GM23338 (cell line): Measurements from ENCODE around the gene OXER1. TPM values are rescaled to one million over a fixed set of nuclear protein-coding genes. Genes with fewer than 3 reads are reported as not detected.

Experiments used
- ATAC-seq: fragments of 200-7000 bp; cut with Tn5 transposase; 3 replicates; pipeline ENCODE4 v1.9.1; 2020
- DNase-seq: peaks from one replicate; pipeline ENCODE4 v3.0.0-alpha.2; 2015; ENCODE audit warnings: low spot score
- H2AFZ ChIP-seq: fragments of 200-600 bp; sonication (generic); 2 replicates; pipeline ENCODE4 v1.8.0; 2016; ENCODE audit warnings: antibody characterized with exemption, mild to moderate bottlenecking, moderate library complexity
- H3F3A ChIP-seq: fragments of 200-600 bp; sonication (generic); replicated peaks from 2 replicates; pipeline ENCODE4 v1.8.0; 2017; ENCODE audit warnings: antibody characterized with exemption, mixed run types, low read depth
- H3K27ac ChIP-seq: fragments of 200-600 bp; sonication (generic); 2 replicates; pipeline ENCODE4 v1.6.1; 2016; ENCODE audit warnings: low read depth
- H3K27me3 ChIP-seq: fragments of 200-600 bp; sonication (generic); 2 replicates; pipeline ENCODE4 v1.8.0; 2016; ENCODE audit warnings: mild to moderate bottlenecking, mixed run types, moderate library complexity; ENCODE audit not compliant: insufficient read depth
- H3K36me3 ChIP-seq: fragments of 200-600 bp; sonication (generic); 2 replicates; pipeline ENCODE4 v1.8.0; 2016; ENCODE audit warnings: mild to moderate bottlenecking; ENCODE audit not compliant: insufficient read depth
- H3K4me1 ChIP-seq: fragments of 200-600 bp; sonication (generic); 2 replicates; pipeline ENCODE4 v1.8.0; 2016; ENCODE audit warnings: mild to moderate bottlenecking, moderate library complexity; ENCODE audit not compliant: insufficient read depth
- H3K4me2 ChIP-seq: fragments of 200-600 bp; sonication (generic); 2 replicates; pipeline ENCODE4 v1.7.1; 2017; ENCODE audit warnings: mixed run types
- H3K4me3 ChIP-seq: fragments of 200-600 bp; sonication (generic); 2 replicates; pipeline ENCODE4 v1.6.1; 2016; ENCODE audit warnings: mixed run types
- H3K79me2 ChIP-seq: fragments of 200-600 bp; sonication (generic); replicated peaks from 2 replicates; pipeline ENCODE4 v1.8.0; 2017; ENCODE audit warnings: mild to moderate bottlenecking; ENCODE audit not compliant: insufficient read depth
- H3K9me2 ChIP-seq: fragments of 200-600 bp; sonication (generic); 2 replicates; pipeline ENCODE4 v1.8.0; 2017; ENCODE audit not compliant: insufficient read depth
- H4K20me1 ChIP-seq: fragments of 200-600 bp; sonication (generic); replicated peaks from 2 replicates; pipeline ENCODE4 v1.8.0; 2017; ENCODE audit warnings: mild to moderate bottlenecking; ENCODE audit not compliant: insufficient read depth
- H3K27ac Mint-ChIP-seq: 2 replicates; pipeline ENCODE4 v1.8.0; 2020; ENCODE audit warnings: inconsistent platforms, mild to moderate bottlenecking, moderate library complexity, mixed read lengths
- H3K27me3 Mint-ChIP-seq: 3 replicates; pipeline ENCODE4 v1.8.0; 2022; ENCODE audit warnings: low read depth, mild to moderate bottlenecking, moderate library complexity, mixed read lengths, inconsistent platforms; ENCODE audit not compliant: insufficient read depth, poor library complexity
- H3K36me3 Mint-ChIP-seq: 3 replicates; pipeline ENCODE4 v1.8.0; 2021; ENCODE audit warnings: low read depth, mild to moderate bottlenecking, inconsistent platforms, moderate library complexity, mixed read lengths
- H3K4me1 Mint-ChIP-seq: 3 replicates; pipeline ENCODE4 v1.8.0; 2020; ENCODE audit warnings: mild to moderate bottlenecking, inconsistent platforms, mixed read lengths
- H3K4me3 Mint-ChIP-seq: 3 replicates; pipeline ENCODE4 v1.8.0; 2021; ENCODE audit warnings: moderate library complexity, mild to moderate bottlenecking, inconsistent platforms, mixed read lengths
- H3K9me3 Mint-ChIP-seq: 3 replicates; pipeline ENCODE4 v1.8.0; 2020; ENCODE audit warnings: moderate library complexity, mild to moderate bottlenecking, inconsistent platforms, mixed read lengths
- CTCF ChIP-seq, 2 experiments: fragments of 200-600 bp in 1 of 2; sonication (generic) in 1 of 2; conservative IDR thresholded peaks; 2 replicates each; pipeline versions ENCODE4 v1.5.1 to v1.6.1; 2016 to 2017; ENCODE audit warnings: antibody characterized with exemption in 2 of 2, low read depth in 2 of 2, mild to moderate bottlenecking in 2 of 2, moderate library complexity in 1 of 2
- ETS1 ChIP-seq: IDR thresholded peaks from 2 replicates; pipeline ENCODE4 v1.6.1; 2016; ENCODE audit warnings: antibody characterized with exemption
- EZH2 ChIP-seq: fragments of 200-600 bp; sonication (generic); IDR thresholded peaks from one replicate; pipeline ENCODE4 v1.8.0; 2017; ENCODE audit warnings: antibody characterized with exemption, mild to moderate bottlenecking, low read depth; ENCODE audit not compliant: unreplicated experiment
- EZH2phosphoT487 ChIP-seq: fragments of 200-600 bp; sonication (generic); IDR thresholded peaks from one replicate; pipeline ENCODE4 v1.8.1; 2018; ENCODE audit warnings: antibody characterized with exemption; ENCODE audit not compliant: unreplicated experiment
- NANOG ChIP-seq: IDR thresholded peaks from 2 replicates; pipeline ENCODE4 v1.6.1; 2016; ENCODE audit warnings: antibody characterized with exemption, borderline replicate concordance
- POLR2AphosphoS5 ChIP-seq: IDR thresholded peaks from 2 replicates; pipeline ENCODE4 v1.6.1; 2016; ENCODE audit warnings: antibody characterized with exemption, low read depth
- ZNF114 ChIP-seq: fragments of 250-450 bp; sonication (Bioruptor Pico); IDR thresholded peaks from 2 replicates; pipeline ENCODE4 v1.5.0; 2020; ENCODE audit warnings: mild to moderate bottlenecking, moderate library complexity
- ZNF331 ChIP-seq: fragments of 250-450 bp; sonication (Bioruptor Pico); IDR thresholded peaks from 2 replicates; pipeline ENCODE4 v1.5.0; 2020; ENCODE audit warnings: low read depth, mild to moderate bottlenecking, moderate library complexity
- ZNF462 ChIP-seq: fragments of 250-450 bp; sonication (Bioruptor Pico); IDR thresholded peaks from 2 replicates; pipeline ENCODE4 v1.5.0; 2020; ENCODE audit warnings: mild to moderate bottlenecking, moderate library complexity
- polyA plus RNA-seq: library from polyadenylated mRNA; unstranded; fragments of >200 nt; fragmentation: Nextera tagmentation; extraction: Ambion mirVana; gene quantifications from 2 replicates; pipeline ENCODE4 v1.2.1, GENCODE V29; 2016
- total RNA-seq: library from RNA; depleted of rRNA; stranded (reverse); fragments of >200 nt; shearing (Covaris generic); gene quantifications from 2 replicates; pipeline ENCODE4 v1.2.3, GENCODE V29; 2014
- TF ChIP-seq, protein P1 (sequence below): IDR thresholded peaks from one replicate; pipeline ENCODE4 v1.6.1; 2018; ENCODE audit warnings: antibody characterized with exemption; ENCODE audit not compliant: unreplicated experiment

The OXER1 gene
- total and polyA plus RNA-seq, 2 experiments from 2014 or later = 0.69 to 1.5 TPM

DNA sequence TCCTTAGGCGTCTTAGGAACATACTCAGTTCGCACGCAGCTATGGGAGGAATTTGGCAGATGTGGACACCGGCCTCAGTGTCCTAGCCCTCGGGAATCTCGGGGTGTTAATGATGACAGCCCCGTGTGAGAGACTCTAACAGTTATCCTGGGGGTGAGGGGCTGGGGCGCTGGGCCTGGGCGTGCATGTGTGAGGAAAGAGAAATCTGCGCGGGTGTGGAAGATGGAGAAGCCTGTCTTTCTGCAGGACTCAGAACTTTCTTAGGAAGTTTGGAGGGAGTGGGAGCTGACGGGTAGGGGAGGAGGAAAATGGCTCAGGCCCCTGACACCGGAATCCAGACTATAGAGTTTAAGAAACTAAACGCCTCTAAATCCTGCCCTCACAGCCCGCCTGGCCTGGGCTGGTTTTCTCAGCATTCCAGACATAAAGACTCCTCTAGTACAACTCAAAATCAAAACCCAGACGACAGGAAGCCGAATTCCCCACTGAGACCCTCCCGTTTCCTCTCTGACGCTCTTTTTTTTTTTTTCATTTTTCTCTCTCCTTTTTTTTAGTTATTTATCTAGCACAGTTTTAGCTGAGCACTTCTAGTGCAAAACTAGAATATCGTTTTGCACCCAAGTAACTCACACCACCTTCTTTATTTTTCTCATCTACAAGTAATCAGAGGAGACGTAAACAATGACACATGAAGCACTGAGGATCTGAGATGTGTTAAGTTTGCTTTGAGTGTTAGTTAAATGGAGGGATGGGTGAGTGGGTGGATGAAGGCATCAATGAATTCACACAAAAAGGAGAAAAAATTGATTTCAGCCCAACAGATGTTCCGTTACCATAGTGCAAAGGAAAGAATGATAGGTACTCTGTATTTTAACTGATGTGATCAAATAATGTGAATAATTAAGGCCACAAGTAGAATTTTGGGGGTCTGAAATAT lies 29.7 kb upstream of the OXER1 start:
- H3K27ac ChIP-seq = no peak overlapping the region; the same call in 1 of the 2 replicates
- H3K4me3 Mint-ChIP-seq = peak overlapping the region; percentile 71
- TF ChIP-seq ZNF114 (no peak), ZNF331 (CRISPR knock-in tag) (no peak), ZNF462 (CRISPR knock-in tag) (no peak), POLR2AphosphoS5 (no peak), CTCF (conservative IDR thresholded peaks at IDR 0.05; ENCODE audit: low read depth in 2 of 2) (no peak), EZH2 (no peak), EZH2phosphoT487 (no peak), NANOG (no peak), ETS1 (no peak)
- TF ChIP-seq, protein P1, sequence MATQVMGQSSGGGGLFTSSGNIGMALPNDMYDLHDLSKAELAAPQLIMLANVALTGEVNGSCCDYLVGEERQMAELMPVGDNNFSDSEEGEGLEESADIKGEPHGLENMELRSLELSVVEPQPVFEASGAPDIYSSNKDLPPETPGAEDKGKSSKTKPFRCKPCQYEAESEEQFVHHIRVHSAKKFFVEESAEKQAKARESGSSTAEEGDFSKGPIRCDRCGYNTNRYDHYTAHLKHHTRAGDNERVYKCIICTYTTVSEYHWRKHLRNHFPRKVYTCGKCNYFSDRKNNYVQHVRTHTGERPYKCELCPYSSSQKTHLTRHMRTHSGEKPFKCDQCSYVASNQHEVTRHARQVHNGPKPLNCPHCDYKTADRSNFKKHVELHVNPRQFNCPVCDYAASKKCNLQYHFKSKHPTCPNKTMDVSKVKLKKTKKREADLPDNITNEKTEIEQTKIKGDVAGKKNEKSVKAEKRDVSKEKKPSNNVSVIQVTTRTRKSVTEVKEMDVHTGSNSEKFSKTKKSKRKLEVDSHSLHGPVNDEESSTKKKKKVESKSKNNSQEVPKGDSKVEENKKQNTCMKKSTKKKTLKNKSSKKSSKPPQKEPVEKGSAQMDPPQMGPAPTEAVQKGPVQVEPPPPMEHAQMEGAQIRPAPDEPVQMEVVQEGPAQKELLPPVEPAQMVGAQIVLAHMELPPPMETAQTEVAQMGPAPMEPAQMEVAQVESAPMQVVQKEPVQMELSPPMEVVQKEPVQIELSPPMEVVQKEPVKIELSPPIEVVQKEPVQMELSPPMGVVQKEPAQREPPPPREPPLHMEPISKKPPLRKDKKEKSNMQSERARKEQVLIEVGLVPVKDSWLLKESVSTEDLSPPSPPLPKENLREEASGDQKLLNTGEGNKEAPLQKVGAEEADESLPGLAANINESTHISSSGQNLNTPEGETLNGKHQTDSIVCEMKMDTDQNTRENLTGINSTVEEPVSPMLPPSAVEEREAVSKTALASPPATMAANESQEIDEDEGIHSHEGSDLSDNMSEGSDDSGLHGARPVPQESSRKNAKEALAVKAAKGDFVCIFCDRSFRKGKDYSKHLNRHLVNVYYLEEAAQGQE = no peak

More for the DNA sequence above, 29.7 kb upstream of the OXER1 start:
- H3K79me2 ChIP-seq = no peaks in the 10 kb centered on the region
- peaks cover 17% of the 10 kb centered on the region for H3K4me1 ChIP-seq
- H3K36me3 Mint-ChIP-seq = no peaks in the 10 kb centered on the region; the same call in 1 of the 3 replicates
- DNase-seq = peak; percentile 62
- H3K36me3 ChIP-seq = no peaks in the 10 kb centered on the region
- H3K4me2 ChIP-seq = peak overlapping the region; percentile 98
- peak overlapping the region; percentile 33; the same call in 1 of the 2 replicates for H3K27ac Mint-ChIP-seq
- H3K27me3 ChIP-seq = peaks cover 33% of the 10 kb centered on the region
- ATAC-seq = peak; percentile 7
- peaks cover 13% of the 10 kb centered on the region for H3F3A ChIP-seq
- H2AFZ ChIP-seq = peak overlapping the region; percentile 99
- no peaks in the 10 kb centered on the region; the same call in 2 of the 3 replicates for H3K9me3 Mint-ChIP-seq
- H3K9me2 ChIP-seq = 0 out of 2 replicates have a peak, but pooled peaks cover 3% of the 10 kb centered on the region
- H3K4me1 Mint-ChIP-seq = peaks cover 32% of the 10 kb centered on the region
- H4K20me1 ChIP-seq = no peaks in the 10 kb centered on the region
- peak overlapping the region; percentile 89 for H3K4me3 ChIP-seq
- peaks cover 27% of the 10 kb centered on the region for H3K27me3 Mint-ChIP-seq
